ENCODE results near the gene VPS13D. TPM values are rescaled to one million over a fixed set of nuclear protein-coding genes. Genes with fewer than 3 reads are reported as not detected.

The VPS13D gene
- total and polyA plus RNA-seq, 2 donors = 27.2 to 59.4 TPM

DNA sequence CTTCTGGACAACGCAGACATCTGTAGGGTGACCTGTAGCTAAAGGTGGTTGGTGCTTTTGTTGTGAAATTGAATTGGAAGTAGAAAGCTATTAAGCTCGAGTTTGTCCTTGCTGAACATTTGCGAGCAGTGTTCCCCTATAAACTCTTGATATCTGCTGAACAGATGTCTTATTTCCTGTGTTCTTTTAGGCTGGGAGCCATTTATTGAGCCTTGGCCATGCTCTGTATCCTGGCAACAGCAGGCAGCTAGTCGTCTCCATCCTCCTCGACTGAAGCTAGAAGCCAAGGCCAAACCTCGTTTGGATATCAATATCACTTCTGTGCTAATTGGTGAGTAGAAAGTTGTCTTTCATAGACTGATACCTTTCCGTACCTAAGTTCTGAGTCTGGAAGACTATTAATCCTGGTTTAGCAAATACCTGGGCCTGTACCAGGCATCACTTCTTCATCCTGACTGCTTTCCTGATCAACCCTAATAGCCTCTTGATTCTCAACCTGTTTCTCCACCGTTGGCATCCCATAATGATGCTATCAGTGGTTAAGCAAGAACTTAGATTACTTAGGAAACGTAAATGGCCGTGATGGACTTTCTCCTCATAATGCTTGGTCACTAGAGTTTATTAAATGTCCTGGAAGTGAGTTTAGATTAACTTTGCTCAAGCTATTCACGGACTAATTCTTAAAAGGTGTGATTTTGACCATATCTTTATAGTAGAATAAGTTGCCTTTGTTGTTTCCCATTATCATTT, 103.4 kb downstream of the VPS13D start:
- DNase-seq (ENCODE audit: extremely low spot score) = no peak
- WGBS = 60% methylated on average over 11 of the region's 11 CpGs
- no peak overlapping the region for H3K4me3 ChIP-seq (ENCODE audit: low read depth, low read length)
- H3K4me1 ChIP-seq (ENCODE audit: insufficient read depth) = no peaks in the 10 kb centered on the region
- H3K27ac ChIP-seq (ENCODE audit: low read depth) = no peak overlapping the region
- H3K36me3 ChIP-seq (ENCODE audit: insufficient read depth) = no peaks in the 10 kb centered on the region

DNA sequence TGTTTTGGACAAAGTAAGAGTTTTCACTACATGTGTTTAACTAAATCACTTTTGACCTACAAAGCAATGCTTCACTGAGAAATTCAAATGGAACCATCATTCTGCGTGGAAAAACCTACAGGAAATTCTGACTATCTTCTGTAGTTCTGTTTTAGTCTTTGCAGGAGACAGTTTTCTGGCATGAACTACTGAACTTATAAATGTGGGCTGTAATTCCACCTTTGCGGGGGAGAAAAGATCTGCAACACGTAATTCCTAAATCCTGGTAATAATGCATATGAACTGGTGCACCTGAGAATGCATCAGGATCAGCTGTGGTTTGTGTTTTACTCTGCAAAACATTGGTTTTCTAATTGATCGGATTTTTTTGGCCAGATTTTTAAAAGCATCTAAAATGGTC, 106.0 kb downstream of the VPS13D start:
- no peaks in the 10 kb centered on the region for H3K4me1 ChIP-seq (ENCODE audit: insufficient read depth)
- WGBS = 93% methylated on average over 4 of the region's 4 CpGs
- H3K36me3 ChIP-seq (ENCODE audit: insufficient read depth) = no peaks in the 10 kb centered on the region
- H3K27ac ChIP-seq (ENCODE audit: low read depth) = no peak overlapping the region
- no peak overlapping the region for H3K4me3 ChIP-seq (ENCODE audit: low read depth, low read length)
- no peak for DNase-seq (ENCODE audit: extremely low spot score)

DNA sequence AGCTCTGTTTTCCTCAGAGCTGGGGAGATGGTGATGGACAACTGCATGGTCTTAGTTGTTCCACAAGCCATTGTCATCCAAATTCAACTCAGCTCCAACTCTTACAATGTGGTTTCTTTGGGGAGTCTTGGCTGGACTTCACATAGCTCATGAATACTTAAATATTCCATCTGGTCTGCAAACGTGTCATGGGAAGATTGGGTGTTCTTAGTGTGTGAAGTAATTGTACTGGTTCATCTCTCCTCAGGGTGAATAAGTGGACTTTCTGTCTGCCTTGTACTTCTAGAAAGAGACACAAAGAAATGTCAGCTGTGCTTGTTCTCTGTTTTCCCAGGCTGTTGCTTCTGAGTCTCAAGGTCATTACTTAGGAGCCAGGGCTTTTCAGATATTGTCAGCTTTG, 106.6 kb downstream of the VPS13D start:
- Histone ChIP-seq H3K36me3 (ENCODE audit: insufficient read depth) (no peaks in the 10 kb centered on the region), H3K4me3 (ENCODE audit: low read depth, low read length) (no peak overlapping the region), H3K27ac (ENCODE audit: low read depth) (no peak overlapping the region), H3K4me1 (ENCODE audit: insufficient read depth) (no peaks in the 10 kb centered on the region)
- DNase-seq (ENCODE audit: extremely low spot score) = no peak
- 38% methylated on average over 1 of the region's 1 CpG for WGBS

DNA sequence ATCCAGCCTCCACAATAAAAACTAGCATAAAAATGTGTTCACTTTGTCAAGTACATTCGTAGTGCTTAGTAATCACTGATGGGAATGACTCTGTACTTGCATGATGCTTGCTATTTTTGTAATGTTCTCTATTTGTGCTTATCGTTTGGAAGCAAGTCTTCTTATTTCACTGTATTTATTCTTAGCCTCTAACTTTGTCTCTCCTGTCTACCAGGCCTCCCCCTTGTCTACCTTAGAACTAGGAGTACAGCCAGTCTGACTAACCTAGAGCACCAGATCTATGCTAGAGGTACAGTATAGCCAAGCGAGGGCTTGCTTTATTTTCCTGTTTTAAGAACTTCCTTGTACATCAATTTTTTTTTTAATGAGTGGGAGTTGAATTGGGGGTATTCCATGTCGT, 108.2 kb downstream of the VPS13D start:
- Histone ChIP-seq H3K36me3 (ENCODE audit: insufficient read depth) (no peaks in the 10 kb centered on the region), H3K27ac (ENCODE audit: low read depth) (no peak overlapping the region), H3K4me1 (ENCODE audit: insufficient read depth) (no peaks in the 10 kb centered on the region), H3K4me3 (ENCODE audit: low read depth, low read length) (no peak overlapping the region)
- 77% methylated on average over 4 of the region's 4 CpGs for WGBS
- DNase-seq (ENCODE audit: extremely low spot score) = no peak

DNA sequence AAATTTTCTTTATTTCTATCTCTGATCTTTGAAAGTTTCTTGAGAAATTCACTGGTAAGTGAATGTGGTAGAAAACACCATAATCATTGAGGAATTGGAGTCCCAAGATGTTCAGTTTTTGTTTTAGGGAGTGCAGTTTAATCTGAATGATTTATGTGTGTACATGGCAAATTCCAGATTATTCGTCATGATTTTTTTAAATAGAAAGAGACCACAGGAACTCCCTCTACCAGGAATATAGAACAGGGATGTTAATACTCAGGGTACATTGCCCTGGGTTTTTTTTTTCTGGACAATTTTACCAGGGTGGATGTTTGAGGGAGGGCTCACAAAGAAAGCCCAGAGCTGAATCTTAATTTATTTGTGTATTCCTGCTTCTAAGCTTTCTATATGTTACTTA, 109.0 kb downstream of the VPS13D start:
- Histone ChIP-seq H3K36me3 (ENCODE audit: insufficient read depth) (peaks cover 2% of the 10 kb centered on the region), H3K27ac (ENCODE audit: low read depth) (no peak overlapping the region), H3K4me1 (ENCODE audit: insufficient read depth) (no peaks in the 10 kb centered on the region), H3K4me3 (ENCODE audit: low read depth, low read length) (no peak overlapping the region)
- WGBS = 53% methylated on average over 1 of the region's 1 CpG
- no peak for DNase-seq (ENCODE audit: extremely low spot score)

DNA sequence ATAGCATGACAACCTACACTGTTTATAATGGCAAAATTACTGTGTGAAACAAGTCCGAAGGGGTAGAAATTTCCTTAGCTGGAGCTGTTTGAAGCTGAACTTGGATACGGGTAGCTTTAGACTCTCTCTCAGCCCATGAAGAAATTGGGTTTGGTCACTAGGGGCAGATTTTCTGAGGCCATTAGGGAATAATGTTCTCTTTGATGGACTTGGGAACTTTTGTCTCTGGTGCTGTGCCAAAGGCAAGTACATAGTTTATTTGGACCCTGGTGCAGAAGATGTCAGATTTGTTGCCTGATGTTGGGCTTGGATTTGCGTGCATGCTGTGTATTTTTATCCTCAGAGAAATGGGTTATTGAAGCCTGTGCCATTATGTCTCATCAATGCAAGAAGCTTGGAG, 109.6 kb downstream of the VPS13D start:
- no peak overlapping the region for H3K27ac ChIP-seq (ENCODE audit: low read depth)
- no peak overlapping the region for H3K4me3 ChIP-seq (ENCODE audit: low read depth, low read length)
- 51% methylated on average over 3 of the region's 3 CpGs for WGBS
- DNase-seq (ENCODE audit: extremely low spot score) = no peak
- H3K4me1 ChIP-seq (ENCODE audit: insufficient read depth) = no peaks in the 10 kb centered on the region
- H3K36me3 ChIP-seq (ENCODE audit: insufficient read depth) = peaks cover 2% of the 10 kb centered on the region

DNA sequence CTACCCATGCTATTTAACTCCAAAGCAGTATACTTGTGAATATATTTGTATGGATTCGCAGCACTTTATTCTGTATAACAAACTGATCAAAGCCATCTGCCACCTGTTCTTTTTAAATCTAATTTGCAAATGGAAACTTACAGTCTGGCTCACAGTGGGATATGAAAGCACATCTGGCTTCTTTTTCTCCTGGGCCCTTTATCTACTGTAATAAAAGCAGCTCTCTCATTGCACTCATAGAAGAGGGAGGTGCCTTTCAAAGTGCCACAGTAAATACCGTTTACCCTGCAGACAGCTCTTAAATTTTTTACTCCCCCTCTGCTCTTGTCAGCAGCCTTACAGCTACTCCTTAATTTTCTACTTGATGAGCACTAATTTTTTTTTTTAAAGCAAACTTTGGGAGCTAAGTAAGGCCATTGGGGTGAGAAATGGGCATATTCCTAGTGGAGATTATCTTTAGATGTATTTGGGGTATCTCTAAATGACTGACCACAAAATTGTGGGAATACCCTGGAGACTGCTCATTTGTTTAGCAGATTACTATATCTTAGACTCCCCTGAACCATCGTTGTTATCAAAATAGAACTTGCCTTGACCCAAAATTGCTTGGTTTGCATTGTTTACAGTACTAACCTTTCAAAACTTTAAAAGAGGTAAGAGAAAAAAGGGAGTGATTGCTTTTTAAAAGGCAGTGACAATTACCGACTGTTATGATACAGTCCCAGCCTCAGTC, 110.1 kb downstream of the VPS13D start:
- H3K4me1 ChIP-seq (ENCODE audit: insufficient read depth) = no peaks in the 10 kb centered on the region
- peak; percentile 62 for DNase-seq (ENCODE audit: extremely low spot score)
- no peak overlapping the region for H3K27ac ChIP-seq (ENCODE audit: low read depth)
- no peak overlapping the region for H3K4me3 ChIP-seq (ENCODE audit: low read depth, low read length)
- WGBS = 50% methylated on average over 4 of the region's 4 CpGs
- H3K36me3 ChIP-seq (ENCODE audit: insufficient read depth) = peaks cover 2% of the 10 kb centered on the region

DNA sequence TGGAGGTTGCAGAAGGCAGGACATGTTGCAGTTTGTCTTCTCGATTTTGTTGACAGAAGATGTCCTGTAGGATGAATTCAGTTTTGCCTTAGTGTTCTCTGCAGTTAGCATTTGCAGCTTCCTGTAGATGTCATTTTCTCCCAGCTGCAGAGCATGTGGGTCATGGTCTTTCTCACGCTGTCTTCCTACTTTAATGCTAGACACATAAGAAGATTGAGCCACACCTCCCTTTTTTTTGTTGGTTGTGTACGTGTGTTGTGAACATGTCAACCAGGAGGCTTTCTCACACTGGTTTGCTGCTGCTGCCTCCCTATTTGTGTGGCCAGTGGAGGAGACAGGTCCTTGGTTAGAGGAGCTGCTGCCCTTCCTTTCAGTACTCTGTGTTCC, 110.7 kb downstream of the VPS13D start:
- WGBS = 77% methylated on average over 3 of the region's 3 CpGs
- H3K4me3 ChIP-seq (ENCODE audit: low read depth, low read length) = no peak overlapping the region
- peaks cover 2% of the 10 kb centered on the region for H3K36me3 ChIP-seq (ENCODE audit: insufficient read depth)
- H3K27ac ChIP-seq (ENCODE audit: low read depth) = peak overlapping the region; percentile 7
- no peak for DNase-seq (ENCODE audit: extremely low spot score)
- H3K4me1 ChIP-seq (ENCODE audit: insufficient read depth) = no peaks in the 10 kb centered on the region

DNA sequence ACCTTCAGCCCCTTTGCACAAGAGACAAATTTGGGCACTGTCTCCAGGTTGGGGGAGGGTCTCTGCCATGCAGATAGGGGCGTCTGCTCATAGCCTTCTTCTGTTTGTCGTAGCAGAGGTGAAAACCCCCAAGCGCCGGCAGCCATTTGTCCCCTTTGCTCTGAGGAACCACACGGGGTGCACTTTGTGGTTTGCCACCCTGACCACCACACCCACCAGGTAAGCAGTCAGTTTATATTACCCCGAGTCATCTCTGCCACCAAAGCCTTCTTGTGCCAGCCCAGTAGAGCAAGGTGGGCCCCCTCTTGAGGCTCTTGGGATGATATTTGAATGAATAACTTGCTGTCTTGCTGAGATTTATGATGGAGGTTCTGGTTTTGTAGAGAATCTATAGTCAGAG, 111.8 kb downstream of the VPS13D start:
- 89% methylated on average over 6 of the region's 6 CpGs for WGBS
- Histone ChIP-seq H3K27ac (ENCODE audit: low read depth) (no peak overlapping the region), H3K36me3 (ENCODE audit: insufficient read depth) (peaks cover 2% of the 10 kb centered on the region), H3K4me3 (ENCODE audit: low read depth, low read length) (no peak overlapping the region), H3K4me1 (ENCODE audit: insufficient read depth) (no peaks in the 10 kb centered on the region)
- no peak for DNase-seq (ENCODE audit: extremely low spot score)

DNA sequence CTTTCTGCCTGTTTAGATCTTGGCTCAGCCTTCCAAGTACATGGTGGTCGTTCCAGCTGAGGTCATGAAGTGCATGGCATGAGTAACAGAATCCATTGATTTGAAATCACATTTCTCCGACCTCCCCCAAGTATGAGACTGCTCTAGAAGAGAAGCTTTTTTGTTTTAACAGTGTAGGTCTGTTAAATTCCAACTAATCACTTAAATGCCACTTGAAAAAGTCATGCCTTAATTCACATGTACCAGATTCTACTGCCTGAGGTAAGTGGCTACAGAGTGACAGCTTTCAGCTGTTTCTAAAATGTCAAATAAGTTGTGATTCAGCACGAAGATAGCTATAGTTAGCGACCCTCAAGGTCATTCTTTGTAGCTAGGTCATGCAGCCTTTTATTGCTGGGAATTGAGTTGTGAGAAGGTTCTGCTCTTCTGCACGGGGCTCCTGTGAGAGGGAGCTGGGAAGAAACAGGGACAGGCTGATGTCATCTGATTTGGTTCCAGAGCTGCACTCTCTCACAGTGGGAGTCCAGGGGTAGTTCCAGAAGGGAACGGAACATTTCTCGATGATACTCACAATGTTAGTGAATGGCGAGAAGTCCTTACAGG, 112.7 kb downstream of the VPS13D start:
- Histone ChIP-seq H3K27ac (ENCODE audit: low read depth) (no peak overlapping the region), H3K36me3 (ENCODE audit: insufficient read depth) (peaks cover 2% of the 10 kb centered on the region), H3K4me1 (ENCODE audit: insufficient read depth) (no peaks in the 10 kb centered on the region), H3K4me3 (ENCODE audit: low read depth, low read length) (no peak overlapping the region)
- DNase-seq (ENCODE audit: extremely low spot score) = no peak
- WGBS = 77% methylated on average over 8 of the region's 8 CpGs

DNA sequence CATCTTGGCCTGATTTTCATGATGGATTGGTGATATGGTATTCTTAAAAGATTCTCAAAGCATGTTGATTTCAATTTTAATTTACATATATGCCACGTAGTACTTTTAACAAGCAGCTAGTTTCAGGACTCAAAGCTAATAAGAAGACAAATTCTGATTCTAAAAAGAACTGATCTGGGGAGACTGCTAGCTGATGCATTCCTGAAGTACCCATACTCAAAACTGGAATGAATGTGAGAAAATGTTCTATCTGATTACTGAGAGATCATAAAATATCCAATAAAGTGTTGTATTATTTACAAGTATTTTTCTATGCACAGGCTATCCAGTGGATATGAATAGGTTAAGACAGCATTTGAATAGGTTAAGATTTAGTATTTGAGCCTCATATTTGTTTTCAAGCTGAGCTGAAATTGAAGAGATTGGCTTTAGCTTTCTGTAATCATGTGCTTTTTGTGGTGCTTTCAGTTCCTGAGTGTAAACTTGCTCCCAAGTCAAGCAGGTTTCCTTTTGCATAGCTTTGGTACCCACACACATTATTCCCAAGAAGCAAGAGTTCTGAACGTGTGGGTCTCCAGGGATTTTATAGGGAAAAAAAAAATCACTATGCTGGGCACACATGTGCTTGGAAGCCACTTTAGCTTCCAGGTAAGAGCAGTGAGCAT, 114.1 kb downstream of the VPS13D start:
- no peak overlapping the region for H3K4me3 ChIP-seq (ENCODE audit: low read depth, low read length)

DNA sequence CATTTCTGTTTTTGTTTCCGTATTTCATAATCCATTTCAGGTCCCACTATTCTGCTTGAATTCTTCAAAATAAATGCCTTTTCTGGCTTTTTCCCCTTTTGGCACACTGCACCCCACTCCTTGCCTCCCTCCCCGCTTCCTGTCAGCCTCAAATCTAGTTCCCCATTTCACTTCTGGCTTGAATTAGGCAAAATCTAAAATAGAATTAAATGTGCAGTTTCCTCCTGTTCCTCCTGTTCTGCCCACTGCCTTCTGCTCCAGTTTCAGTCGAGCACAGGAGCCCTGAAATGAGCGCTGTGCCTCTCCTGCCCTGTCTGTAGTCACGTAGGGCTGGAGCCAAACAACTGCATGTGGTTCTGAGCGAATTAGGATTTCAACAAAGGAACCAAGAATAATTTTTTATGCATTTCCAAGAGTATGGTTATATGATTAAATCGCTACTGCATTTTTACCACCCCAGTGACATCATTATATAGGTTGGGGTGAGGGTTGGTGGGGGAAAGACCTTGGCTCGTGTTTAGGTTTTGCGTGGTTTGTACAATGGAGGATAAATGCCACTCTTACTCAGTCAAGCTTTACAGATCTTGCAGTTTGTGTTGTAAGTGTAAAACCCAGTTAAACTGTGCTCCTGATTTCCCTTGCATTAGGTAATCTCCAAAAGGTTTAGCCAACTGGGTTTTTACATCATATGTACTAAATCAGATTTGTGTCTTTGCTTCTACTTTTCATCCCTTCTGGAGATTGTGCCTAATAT, 114.9 kb downstream of the VPS13D start:
- WGBS = 62% methylated on average over 9 of the region's 9 CpGs
- Histone ChIP-seq H3K4me3 (ENCODE audit: low read depth, low read length) (no peak overlapping the region), H3K27ac (ENCODE audit: low read depth) (no peak overlapping the region), H3K4me1 (ENCODE audit: insufficient read depth) (no peaks in the 10 kb centered on the region), H3K36me3 (ENCODE audit: insufficient read depth) (peaks cover 4% of the 10 kb centered on the region)
- DNase-seq (ENCODE audit: extremely low spot score) = no peak

More for the DNA sequence above, 114.1 kb downstream of the VPS13D start:
- WGBS = 59% methylated on average over 2 of the region's 2 CpGs
- peaks cover 2% of the 10 kb centered on the region for H3K36me3 ChIP-seq (ENCODE audit: insufficient read depth)
- no peak overlapping the region for H3K27ac ChIP-seq (ENCODE audit: low read depth)
- H3K4me1 ChIP-seq (ENCODE audit: insufficient read depth) = no peaks in the 10 kb centered on the region
- DNase-seq (ENCODE audit: extremely low spot score) = no peak
